Daoy (cell line): Measurements from ENCODE around the gene GBP7. TPM values are rescaled to one million over a fixed set of nuclear protein-coding genes. Genes with fewer than 3 reads are reported as not detected.
"Not testable (repeated sequence)": the region's sequence is repeated elsewhere in the genome, so short reads cannot be mapped to it uniquely, and the experiment has no call there.

Experiments
- DNase-seq: peaks from one replicate; pipeline ENCODE4 v3.0.0-alpha.2; 2015; ENCODE audit warnings: low read depth
- total RNA-seq: library from RNA; depleted of rRNA; stranded (reverse); fragments of >200 nt; shearing (Covaris generic); gene quantifications from 2 replicates; pipeline ENCODE4 v1.2.3, GENCODE V29; 2014; rRNA removed

GBP7 gene, protein sequence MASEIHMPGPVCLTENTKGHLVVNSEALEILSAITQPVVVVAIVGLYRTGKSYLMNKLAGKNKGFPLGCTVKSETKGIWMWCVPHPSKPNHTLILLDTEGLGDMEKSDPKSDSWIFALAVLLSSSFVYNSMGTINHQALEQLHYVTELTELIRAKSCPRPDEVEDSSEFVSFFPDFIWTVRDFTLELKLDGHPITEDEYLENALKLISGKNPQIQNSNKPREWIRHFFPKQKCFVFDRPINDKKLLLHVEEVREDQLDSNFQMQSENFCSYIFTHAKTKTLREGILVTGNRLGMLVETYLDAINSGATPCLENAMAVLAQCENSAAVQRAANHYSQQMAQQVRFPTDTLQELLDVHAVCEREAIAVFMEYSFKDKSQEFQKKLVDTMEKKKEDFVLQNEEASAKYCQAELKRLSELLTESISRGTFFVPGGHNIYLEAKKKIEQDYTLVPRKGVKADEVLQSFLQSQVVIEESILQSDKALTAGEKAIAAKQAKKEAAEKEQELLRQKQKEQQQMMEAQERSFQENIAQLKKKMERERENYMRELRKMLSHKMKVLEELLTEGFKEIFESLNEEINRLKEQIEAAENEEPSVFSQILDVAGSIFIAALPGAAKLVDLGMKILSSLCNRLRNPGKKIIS
- not detected in 2 replicates for total RNA-seq

DNA sequence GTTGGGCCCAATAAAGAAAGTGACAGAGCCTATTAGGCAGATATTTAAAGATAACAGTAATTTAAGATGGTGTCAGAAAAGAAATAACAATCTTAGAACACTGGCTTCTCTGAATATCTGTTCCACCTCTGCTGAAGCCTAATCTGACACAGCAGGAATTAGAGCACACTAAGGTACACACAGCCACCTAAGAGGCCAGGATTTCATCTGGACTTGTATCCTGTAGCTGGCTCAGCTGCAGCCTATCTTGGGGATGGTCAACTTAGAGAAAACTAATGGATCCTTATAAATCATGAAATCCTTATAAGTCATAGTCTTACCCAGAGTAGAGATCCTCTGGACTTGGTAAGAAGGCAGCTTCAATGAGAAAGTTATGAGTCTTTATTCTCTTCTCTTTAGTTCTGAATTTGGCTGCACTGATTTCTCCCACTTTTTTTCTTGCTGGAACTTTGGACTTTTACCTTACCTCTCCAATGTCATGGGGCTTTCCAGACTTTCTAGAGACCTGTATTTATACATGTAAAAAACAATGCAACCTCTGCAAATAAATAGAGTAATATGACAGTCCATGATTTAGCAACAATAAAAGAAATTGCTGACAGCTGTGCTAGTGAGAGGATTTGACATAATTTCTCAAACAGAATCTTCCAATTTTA is at the start of gene GBP7:
GBP7 (minus strand) TSS at position 403 of the 656 bp plus-strand sequence. CDS start 4,068 bp downstream, outside the sequence.
- DNase-seq, result no peak

DNA sequence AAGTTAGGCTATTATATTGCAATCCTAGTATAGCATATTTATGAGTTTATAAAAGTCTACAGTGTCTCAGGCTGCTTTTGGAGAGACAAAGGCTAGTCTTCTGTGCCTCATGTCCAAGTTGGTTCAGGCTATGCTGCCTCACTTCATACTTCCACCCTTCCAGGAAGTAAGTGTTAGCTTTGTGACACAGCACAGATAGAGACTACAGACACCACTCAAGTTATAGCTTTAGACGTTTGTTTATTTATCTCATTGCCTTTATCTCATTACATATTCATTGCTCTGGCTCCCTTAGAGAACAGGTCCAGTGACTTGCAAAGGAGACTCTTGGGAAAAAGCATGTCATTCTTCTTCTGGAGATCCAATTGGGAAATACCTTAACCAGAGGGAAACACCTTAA is 45.5 kb upstream of the GBP7 start:
- no peak for DNase-seq

DNA sequence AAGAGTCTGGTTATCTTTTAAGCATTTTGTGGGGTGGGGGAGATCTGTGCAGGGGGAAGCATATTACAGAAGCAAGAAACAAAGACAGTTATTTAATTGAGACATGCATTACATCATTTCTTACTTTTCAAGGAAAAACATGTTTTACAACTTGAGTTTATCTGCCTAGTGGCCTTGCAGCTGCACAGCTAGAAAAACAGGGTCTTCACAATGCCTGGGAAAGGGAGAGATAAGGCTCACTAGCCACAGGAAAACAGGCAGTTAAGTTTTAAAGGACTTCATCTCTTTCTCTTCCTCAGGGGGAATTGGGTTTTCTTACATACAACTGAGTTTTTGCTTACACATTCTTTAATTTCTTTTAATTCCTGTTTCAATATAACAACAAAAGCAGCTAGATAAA is 44.0 kb upstream of the GBP7 start:
- not testable (repeated sequence) for DNase-seq

DNA sequence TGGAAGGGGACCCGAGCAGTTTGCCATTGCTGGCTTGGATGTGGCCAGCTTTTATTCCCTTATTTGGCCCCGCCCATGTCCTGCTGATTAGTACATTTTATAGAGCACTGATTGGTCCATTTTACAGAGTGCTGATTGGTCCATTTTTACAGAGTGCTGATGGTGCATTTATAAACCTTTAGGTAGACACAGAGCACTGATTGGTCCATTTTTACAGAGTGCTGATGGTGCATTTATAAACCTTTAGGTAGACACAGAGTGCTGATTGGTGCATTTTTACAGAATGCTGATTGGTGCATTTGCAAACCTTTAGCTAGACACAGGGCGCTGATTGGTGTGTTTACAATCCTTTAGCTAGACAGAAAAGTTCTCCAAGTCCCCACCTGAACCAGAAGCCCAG is 43.1 kb upstream of the GBP7 start:
- not testable (repeated sequence) for DNase-seq

DNA sequence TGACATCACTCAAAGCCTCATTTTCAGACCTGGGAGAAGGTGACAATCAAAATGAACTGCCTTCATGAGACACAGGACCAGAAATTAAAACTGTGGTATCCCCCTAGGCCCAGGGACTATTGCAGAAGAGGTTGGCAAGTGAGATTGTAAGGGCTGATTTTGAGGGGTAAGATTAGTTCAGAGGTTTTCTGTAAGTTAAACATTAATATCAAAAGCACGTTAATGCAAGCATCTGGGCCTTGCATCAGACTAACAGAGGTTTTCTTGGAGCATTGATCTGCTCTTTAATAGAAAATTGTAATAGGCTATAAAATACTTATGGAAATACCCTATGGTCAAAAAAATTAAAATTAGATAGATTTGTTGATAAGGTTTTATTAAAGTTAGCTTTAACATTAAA is 37.5 kb upstream of the GBP7 start:
- no peak for DNase-seq

DNA sequence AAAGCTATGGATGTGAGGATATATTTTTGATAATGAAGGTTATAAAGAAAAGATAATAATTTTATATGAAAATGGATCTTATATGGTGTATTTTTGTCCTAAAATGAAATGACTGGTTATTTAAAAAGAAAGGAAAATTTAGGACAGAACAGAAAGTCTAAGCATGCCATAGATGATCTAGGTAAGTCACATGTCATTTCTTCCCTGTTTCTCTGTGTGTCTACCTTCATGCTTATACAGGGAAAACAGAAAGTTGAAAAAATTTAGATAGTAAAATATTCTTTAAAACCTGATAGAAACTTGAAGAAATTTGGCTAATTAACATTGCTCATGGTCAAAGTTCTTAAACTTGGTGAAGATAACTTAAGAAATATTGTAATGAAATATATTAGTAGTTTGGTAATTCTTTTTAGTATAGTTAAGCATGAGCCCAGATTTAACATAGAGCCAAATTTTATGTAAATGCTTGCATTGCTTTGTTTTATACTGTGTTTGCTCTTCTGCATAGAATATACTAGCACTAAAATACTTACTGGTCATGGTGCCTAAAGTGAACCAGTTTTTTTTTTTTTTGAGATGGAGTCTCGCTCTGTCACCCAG is 35.3 kb upstream of the GBP7 start:
- no peak for DNase-seq

DNA sequence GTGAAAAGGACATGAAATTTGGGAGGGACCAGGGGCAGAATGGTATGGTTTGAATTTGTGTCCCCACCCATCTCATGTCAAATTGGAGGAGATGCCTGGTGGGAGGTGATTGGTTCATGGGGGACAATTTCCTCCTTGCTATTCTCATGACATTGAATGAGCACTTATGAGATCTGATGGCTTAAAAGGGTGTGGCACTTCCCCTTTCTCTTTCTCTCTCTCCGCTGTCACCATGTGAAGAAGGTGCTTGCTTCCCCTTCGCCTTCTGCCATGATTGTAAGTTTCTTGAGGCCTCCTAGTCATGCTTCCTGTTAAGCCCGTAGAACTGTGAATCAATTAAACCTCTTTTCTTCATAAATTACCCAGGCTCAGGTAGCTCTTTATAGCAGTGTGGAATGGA is 30.6 kb upstream of the GBP7 start:
- DNase-seq, result no peak

DNA sequence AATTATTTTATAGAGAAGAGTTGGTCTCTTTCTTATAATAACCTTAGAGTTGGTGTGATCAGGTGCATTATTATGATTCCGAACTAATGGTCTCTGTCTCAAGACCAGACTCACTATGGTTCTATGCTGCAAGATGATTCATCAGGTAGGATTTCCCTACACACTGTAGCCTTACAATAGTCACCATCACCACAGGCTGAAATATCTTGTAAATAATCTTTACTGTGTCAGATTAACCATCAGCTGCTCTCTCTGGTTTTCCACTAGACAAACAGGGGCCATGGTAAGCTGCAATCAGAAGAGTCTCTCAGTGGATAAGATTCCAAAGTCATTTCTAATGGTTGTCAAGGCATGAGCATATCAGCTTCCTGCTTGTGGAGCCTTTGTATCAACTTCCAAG is 27.4 kb upstream of the GBP7 start:
- DNase-seq, result peak; percentile 35

DNA sequence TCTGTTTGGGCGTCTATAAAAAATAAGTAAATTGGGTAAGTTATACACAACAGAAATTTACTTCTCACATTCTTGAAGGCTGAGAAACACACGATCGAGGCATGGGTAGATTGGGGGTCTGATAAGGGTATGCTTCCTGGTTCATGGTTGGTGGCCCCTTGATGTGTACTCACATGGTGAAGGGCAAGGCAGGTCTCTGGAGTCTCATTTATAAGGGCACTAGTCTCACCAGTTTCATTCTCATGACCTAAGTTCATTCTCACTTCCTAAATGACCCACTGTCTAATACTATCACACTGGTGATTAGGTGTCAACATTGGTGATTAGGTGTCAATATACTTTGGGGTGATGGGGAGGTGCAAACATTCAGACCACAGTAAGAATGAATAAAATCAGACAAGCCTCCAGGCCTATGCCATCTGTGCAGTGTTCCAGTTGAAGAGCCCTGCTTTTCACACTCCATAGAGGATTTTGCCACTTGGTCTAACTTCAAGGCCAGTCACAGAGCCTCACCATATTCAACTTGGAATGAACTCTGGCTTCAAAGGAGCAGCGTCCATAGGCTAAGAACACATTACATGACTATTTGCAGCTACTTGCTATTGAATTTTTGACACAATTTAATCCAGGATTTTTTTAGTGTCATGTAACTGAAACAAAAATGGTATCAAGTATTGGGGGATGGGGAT is 25.4 kb upstream of the GBP7 start:
- no peak for DNase-seq

DNA sequence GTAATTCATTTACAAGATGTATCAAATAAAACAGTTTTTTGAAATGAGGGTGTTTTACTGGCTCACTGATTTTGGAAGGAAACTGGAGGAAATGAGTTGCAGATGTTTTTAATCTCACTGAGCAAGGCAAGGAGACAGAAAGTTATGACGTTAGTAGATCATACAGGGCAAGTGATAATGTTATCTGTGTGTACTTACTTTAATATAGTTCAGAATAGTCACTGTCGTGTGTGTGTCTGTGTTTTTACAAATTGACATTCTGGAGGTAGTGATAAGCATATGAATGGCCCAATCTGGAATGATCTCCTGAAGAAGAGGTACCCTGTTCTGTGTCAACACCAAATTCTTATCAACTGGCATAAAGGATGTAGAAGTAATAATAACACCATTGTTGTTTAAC is 24.9 kb upstream of the GBP7 start:
- no peak for DNase-seq

DNA sequence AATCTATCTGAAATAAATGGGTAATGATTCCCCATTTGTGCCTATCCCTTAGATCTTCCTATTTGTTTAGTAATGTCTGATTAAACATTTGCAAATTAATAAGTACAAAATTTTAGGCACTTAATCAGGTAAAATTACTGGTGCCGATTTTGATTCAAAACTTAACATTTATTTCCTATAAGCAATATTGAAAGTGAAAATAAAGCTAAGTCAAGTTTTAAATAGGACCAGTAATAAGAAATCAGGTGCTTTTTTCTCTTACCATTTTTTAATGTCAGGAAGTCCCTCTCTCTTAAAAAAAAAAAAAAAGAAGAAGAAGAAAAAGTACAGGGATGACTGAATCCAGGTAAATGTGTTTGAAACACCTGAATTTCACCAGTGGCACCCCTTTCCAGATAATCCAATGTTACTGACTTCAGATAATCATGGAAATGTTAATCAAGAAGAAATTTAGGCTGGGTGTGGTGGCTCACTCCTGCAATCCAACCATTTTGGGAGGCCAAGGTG is 23.8 kb upstream of the GBP7 start:
- DNase-seq, result no peak

DNA sequence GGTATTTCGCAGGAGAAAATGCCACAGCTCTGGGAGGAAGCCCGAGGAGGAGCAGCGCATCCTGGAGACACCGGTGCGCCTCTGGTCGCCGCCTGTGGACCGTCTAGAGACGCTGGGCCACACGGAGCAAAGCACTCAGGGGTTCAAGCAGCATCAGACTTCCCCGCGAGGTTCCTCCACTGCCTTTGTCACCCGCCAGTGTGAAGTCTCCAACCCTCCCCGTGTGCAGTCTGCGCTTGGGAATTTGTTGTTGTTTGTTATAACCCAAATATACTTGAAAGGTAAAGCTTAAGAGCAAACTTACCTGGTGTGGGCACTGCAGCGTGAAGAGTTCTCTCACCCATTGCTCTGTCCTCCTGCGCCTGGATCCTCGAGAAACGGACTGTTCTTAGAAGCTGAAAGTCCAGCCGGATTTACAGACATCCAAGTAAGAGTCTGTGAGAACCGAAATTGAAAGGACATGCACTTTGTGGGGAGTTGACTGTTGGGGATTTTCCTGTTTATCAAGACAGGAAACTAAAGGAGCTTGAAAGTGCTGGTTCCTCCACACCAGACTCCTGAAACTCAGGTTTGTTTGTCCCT is 22.8 kb upstream of the GBP7 start, which contains the start of gene GBP4:
GBP4 (minus strand) TSS at position 452 of the 582 bp plus-strand sequence; CDS start at position 344, 108 bp downstream.
- peak; percentile 74 for DNase-seq

DNA sequence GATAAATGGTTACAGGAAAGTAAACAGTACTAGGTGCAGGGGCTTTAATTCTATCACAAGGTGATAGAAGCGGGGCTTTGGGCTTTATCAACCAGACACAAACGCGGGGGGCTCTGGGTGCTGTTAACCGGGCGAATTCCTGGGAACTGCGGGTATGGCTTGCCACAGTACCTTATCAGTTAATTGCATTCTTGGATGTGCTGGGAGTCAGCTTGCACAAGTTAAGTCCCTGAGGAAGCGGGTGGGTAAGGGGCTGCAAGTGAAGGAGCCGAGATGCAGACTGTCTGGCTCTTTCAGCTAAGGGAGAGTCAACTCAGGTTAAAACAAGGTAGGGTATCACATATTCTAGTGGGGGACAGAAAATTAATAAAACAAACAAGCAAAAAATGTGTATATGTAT is 22.3 kb upstream of the GBP7 start:
- peak; percentile 11 for DNase-seq

DNA sequence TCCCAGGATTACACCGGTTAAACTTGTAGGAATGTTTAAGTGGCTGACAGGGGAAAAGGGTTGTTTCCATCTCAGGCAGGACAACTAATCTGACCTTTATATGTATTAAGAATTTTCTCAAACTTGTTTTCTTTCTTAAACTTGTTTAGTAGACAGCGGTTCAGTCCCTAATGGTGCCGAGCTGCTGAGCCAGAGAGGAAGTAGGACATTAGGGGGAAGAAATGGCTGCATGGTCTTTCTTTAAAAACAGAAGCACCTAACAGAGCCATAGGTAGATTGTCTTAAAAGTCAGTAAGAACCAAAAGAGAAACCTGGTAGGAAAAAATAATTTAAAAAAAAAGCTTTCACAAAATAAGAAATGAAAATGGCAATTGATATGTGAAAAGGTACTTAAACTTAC is 19.7 kb upstream of the GBP7 start:
- no peak for DNase-seq

DNA sequence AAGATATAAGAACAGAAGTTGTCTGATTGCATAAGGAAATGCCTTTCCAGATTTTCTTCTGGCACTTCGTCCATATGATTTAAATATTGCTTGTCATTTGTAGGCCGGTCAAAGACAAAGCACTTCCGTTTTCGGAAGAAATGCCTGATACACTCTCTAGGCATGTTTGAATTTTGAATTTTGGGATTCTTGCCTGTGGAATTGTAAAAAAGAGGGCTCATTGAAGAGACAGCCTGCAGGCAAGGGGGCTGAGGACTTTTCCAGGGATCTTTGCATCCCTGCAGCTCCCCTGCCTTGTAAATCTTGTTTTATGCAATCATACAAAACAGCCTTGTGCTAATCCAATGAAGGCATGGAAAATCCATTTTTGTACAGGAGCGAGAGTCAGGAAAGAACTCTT is 15.5 kb upstream of the GBP7 start:
- DNase-seq, result no peak

DNA sequence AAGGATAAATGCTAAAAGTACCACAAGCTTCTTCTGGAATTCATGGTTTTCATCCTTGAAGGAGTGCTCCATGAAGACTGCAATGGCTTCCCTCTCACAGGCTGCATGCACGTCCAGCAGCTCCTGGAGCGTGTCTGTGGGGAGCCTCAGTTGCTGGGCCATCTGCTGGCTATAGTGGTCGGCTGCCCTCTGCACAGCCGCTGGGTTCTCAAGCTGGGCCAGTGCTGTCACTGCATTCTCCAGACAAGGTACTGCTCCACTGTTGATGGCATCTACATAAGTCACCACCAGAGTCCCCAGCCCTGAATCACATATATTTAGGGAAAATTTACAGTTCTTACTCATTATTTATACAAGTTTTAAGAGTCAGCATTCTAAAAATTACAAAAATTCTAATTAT is 14.2 kb upstream of the GBP7 start:
- DNase-seq, result no peak

DNA sequence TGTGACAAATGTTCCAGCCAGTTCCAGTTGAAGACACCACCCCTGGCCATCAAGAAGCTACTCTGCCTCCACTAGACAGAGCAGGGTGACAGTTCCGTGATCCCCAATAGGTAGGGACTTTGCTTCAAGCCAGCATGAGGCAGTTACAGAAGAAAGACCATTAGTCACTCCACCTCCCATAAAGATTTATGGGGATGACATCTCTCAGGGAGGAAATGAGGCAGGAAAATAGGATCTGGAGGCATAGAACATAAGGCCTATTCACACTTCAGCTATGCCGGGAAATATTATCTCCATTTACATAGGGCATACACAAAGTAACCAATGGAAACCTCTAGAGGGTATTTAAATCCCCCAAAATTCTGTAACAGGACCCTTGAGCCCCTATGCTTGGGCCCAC is 3.5 kb upstream of the GBP7 start:
- peak; percentile 47 for DNase-seq

DNA sequence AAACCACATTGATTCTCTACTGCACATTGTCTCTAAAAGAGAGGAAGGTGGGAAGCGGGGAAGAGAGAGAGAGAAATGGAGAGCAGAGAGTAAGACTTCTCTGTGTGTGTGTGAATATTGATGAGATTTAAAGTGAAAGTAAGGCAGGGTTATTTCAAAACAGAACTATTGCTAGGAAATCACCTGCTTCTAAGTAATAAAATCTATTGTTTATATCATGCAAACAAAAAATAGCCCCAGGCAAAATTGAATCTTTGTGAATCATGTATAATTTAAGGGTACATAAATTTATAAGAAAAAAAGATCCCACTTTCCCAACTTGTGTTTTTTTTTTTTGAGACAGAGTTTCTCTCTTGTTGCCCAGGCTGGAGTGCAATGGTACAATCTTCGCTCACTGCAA is 1.2 kb upstream of the GBP7 start:
- no peak for DNase-seq

DNA sequence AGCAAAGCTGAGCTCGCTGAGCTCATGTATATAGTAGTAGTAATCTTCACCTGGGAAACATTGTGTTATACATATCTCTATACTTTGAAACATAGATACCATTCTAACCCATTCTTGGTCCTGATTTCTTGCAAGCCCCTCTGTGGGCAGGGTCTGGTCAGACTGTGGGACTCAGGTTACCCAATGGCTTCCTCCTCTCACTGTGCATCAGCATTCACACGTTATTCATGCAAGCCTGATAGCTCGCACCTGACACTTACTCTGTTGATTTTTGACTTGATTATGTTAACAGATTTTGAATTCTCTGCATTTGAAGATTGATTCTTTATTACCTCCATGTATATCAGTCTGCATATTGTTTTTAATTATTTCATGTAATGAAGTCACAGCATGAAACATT is 1.3 kb downstream of the GBP7 start:
- DNase-seq, result no peak

DNA sequence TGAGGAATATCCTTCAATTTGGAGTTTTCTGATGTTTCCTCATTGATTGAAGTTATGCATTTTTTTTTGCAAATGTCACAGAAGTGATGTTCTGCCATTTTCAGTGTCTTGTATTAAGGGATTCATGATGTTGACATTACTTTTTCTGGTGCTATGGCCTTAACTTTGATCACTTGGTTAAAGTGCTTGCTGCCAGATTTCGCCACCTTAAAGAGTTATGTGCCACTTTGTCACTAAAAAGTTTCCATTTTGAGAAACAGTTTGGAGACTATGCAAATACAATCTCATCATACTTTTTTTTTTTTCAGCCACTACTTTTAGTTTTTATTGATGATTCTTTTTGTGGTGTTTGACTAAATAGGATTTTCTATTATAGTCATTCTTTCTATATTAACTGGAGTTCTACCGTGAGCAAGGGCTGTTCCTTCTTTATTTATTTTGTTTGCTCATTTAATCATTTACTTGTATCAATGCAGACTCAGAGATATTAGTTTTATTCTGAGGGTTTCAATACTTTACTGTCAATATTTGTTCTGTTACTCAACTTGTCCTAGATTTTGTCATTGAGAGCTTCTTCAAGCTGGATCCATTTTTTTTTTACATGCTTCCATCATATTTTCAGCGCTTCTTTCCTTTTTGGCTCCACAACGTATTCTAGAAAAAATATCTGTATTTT is 3.2 kb downstream of the GBP7 start:
- no peak for DNase-seq

DNA sequence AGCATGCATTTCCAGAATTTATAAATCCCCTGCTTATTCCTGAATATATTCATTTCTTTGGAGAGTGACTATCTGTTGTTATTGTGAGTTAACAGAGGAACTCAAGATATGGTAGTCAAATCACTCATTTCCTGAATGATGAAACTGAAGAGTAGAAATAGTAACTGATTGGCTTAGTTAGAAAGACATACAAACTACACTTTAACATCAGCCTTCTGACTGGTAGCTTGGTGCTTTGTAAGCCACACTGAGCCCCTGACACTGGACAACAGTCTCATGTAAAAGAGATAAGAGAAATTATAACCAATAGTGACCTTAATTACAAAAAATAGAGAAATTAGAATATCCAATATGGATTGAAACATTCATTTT is 4.8 kb downstream of the GBP7 start:
- DNase-seq, result no peak
